ENCODE data around the gene DNMT3L.
A peak's percentile ranks its signal among the peaks of the same experiment; 100 is the strongest.
"Not testable (repeated sequence)": the region's sequence is repeated elsewhere in the genome, so short reads cannot be mapped to it uniquely, and the experiment has no call there.

Gene DNMT3L

DNA sequence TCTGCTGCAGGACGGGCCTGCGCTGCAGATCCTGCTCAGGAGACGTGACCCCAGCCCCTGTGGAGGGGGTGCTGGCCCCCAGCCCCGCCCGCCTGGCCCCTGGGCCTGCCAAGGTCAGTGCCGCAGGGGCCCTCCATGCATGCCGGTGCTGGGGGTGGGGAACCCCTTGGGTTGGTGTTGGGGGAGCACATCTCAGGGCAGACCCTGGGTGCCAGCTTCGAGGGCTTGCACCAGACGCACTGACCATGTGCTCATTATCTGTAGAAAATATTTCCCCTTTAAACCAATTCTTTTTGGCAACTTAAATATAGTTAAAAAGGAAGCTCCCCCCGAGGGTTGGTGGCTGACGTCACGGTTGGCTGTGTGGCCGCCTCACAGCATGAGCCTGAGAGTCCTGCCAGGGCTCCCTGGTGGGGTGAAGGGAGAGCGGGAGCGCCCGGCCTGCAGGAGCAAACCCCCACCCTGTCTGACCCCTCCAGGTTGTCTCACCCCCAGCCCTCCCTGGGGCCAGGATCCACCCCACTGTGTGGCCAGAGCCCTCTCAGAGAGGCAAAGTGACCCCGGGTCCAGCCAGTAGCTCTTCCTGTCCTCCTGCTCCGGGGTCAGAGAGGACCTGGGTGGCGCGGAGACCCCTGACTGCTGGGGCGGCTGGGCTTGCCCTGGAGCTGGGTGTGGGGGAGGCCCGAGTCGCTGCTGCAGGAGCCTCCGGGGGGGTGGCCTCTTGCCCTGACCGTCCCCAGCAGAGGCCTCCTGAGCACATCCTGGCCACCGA is 32.9 kb upstream of the DNMT3L start:
- DNase-seq: peak; percentile 12

DNA sequence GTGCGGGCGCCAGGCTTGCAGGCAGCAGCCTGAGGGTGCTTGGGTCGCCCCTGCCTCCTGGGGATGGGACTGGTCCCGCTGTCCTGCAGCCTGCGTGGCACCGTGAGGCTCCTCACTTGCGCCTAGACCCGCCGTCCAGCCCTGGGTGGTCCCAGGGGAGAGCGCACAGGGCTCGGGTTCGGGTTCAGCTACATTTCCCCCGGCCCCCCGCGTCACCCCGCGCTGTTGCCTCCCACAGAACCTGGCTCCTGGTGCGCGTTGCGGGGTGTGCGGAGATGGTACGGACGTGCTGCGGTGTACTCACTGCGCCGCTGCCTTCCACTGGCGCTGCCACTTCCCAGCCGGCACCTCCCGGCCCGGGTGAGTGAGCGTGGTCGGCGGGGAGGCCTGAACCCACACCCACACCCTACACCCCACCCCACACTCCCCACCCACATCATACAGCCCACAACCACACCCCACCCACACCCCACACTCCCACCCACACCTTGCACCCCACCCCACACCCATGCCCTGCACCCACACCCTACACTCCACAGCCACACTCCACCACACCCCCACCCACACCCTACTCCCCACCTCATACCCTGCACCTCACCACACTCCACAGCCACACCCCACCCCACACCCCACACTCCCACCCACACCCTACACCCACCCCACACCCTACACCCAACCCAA is 32.0 kb upstream of the DNMT3L start:
- DNase-seq: no peak

- DNase-seq: no peak
Observed at GRCh38 chr21:44292812-44293195, 31.1 kb upstream of the DNMT3L start.

GRCh38 chr21:44291936-44292811 is 30.5 kb upstream of the DNMT3L start:
- no peak for DNase-seq

- no peak for DNase-seq
Observed at GRCh38 chr21:44291078-44291935, 29.6 kb upstream of the DNMT3L start.

DNA sequence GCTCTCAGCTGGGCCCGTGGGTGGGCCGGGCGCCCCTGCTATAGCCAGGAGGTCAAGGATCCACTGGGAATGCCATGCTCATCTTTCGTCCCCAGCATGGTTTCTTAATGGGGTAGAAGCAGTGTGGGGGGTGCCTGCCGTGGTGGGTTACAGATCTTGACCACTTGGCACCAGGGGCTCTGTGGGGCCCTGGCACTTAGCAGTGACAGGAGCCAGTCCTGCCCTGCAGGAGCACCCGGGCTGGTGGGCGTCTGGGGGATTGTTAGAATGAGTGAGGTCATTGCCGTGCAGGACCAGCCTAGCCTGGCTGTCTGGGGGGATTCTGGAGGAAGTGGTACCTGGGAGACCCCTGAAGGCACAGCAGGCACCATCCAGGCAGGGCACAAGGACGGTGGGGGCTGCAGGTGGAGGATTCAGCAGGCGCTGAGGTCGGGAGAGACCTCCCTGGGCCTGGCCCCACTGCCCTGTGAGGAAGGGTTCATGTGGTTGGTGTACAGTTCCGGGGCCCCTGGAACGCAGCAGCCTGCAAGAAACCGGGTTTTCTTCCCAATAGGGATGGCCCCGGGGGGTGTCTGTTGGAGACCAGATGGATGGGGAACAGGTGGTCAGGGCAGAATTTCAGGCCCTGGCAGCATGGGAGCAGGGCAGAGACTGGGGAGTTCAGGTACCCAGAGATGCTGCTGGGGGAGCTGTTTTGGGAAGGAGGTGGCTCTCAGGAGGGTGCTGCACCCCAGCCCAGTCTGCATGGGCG is 28.8 kb upstream of the DNMT3L start:
- DNase-seq: no peak

GRCh38 chr21:44289381-44290010 is 27.8 kb upstream of the DNMT3L start:
- DNase-seq: no peak

DNA sequence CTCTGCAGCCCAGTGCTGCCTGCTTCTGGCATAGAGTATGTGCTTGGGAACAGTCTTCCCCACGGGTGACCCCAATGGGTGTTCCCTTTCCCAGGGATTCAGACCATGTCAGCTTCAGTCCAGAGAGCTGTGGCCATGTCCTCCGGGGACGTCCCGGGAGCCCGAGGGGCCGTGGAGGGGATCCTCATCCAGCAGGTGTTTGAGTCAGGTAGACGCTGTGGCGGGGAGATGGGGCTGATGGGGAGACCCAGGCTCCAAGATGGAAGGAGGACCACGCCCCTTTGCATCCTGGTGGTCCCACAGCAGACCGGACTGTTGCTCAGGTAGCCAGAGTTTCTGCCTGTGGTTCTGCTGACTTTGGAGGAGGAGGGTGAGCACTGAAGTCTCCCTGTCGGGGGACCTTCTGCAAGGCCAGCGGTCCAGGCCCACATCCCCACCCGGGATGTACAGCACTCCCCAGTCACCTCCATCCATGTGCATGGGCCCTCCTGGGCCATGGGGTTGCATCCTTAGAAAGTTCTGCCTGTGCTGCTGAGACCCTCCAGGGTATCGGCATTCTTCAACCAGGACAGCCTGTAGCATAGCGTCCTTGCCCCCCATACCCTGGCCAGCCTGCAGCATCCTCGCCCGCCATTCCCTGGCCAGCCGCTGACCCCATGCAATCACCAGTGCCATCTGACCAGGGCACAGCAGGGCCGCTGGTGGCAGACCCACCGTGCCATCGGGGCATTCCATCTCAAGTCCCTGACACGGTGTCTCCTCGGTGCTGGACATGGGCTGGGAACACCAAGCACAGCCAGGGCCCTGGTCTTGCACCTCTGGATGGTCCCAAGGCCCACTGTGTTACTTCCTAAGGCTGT is 26.8 kb upstream of the DNMT3L start:
- no peak for DNase-seq

DNA sequence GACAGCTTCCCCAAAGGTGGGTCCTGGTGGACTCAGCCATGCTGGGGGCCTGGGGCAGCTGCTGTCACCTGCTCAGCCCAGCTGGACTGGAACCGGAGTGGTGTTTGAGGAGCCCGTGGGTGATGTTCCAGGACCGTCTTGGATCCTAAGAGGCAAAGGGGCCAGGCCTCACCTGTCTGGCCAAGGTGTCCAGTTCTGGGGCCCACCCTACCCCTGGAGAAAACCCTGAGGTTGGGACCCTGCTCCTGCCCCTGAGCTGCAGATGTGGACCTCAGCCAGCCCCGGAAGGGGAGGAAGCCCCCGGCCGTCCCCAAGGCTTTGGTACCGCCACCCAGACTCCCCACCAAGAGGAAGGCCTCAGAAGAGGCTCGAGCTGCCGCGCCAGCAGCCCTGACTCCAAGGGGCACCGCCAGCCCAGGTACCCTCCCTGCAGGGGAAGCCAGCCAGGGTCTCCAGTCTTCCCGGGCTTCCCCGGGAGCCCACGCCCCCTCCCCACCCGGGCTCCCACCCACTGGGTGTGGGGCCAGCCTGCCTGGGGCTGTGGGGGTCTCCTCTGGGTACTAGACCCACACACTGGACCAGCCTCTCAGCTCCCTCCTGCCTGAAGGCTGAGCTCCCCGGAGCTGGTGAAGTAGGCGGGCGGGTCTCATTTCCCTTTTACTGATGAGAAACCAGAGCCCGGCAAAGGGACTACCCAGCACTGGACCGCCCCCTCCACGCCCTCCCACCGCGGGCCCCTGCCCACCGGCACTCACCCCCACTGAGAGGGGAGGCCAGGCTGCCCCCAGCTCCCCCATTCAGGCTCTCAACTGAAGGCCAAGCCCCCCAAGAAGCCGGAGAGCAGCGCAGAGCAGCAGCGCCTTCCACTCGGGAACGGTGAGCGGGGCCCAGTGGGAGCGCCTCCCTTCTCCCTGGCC is 25.3 kb upstream of the DNMT3L start:
- no peak for DNase-seq

- DNase-seq: no peak
Observed at GRCh38 chr21:44286086-44286715, 24.5 kb upstream of the DNMT3L start.

- DNase-seq: peak; percentile 2
Observed at GRCh38 chr21:44285138-44285992, 23.7 kb upstream of the DNMT3L start, which contains the start of gene AIRE. TSS of gene AIRE (plus strand) at chr21:44285876. CDS start at chr21:44286007, 131 bp downstream.

GRCh38 chr21:44283948-44284347 is 22.3 kb upstream of the DNMT3L start:
- DNase-seq: no peak

GRCh38 chr21:44283211-44283785 is 21.6 kb upstream of the DNMT3L start:
- not testable (repeated sequence) for DNase-seq

DNA sequence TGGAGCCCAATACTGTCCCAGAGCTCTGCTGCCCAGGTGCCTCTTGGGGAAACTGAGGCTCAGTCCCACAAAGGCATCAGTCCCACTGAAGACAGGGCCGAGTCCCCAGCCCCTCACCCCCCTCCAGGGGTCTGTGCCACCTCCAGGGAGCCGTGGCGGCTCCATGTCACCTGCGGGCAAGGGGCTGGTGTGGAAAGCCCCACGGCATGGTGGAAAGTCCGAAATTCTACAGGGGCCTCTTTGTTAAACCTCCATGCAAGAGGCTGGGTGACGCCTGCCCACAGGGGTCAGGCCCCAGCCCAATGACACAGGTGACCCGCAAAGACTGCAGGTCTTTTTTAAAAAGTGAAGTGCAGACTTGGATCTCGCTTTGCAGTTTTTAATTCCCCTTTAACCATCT is 20.7 kb upstream of the DNMT3L start:
- no peak for DNase-seq

DNA sequence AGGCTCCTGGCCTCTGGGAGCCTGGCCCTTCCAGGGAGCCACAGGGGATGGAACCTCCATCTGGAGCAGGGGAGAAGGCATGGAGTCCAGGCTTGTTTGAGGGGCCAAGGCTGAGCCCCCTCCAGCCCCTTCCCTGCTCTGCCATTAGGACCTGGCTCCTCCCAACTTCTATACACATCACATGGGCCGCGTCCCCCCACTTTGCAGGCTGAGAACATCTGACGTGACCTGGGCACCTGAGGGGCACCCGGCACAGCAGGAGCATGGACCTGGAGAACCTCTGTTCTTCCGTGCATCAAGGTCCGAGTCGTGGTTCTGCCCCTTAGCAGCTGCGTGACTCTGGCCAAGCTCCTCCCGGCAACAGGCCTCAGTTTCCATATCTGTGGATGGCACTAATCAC is 20.1 kb upstream of the DNMT3L start:
- DNase-seq: no peak

DNA sequence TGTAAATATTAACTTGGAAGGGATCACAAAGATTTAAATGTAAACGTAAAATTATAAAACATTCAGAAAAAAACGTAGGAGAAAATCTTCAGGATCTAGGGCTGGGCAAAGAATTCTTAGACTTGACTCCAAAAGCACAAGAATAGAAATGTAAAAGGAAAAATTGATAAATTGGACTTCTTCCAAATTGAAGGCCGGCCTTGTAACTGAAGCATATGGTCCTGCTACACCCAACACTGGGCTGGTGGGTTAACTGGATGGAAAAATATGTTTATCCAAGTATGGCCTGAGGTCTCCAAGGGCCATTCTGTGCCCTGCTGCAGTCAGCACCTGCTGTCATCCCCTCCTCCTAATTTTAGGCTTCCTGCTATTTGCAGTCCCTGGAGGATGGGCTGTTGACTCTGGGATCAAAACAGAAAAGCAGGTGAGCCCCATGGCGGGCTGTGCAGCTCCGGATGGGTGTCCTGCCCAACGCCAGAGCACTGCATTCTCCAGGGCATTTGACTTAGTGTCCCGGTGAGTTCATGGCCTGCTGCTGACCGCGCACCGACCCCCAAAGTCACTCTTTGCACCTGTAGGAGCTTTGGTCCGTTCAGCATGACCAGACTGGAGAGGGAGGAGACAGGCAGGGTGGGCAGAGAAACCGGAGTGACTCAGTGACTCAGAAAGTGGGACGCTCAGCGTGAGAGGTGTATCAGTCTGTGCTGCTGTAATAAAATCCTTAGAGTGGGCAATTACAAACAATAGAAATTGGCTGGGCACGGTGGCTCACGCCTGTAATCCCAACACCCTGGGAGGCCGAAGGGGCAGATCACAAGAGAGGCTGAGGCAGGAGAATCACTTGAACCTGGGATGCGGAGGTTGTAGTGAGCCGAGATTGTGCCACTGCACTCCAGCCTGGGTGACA is 17.9 kb upstream of the DNMT3L start:
- no peak for DNase-seq

Data from HCEC 1CT (cell line).